ENCODE measurements around the gene SLC25A24.

DNA sequence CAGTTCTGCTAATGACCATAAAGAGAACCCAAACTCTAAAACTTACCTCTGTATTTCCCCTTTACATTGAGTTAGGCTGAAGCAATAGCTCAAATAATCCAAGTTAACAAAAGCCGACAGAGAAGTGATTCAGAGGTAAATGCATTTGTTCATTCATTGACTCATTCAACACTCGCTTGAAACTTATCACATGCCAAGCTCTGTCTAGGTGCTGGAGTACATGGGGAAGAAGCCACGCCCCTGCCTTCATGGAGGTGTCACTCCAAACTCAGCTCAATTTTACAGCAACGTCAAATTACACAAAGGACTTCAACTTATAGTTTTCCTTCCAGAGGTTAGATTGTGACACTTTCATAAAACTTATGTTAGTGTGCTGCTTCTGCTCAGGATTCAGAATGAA is 45.8 kb downstream of the SLC25A24 start:
- TF ChIP-seq, protein P1, sequence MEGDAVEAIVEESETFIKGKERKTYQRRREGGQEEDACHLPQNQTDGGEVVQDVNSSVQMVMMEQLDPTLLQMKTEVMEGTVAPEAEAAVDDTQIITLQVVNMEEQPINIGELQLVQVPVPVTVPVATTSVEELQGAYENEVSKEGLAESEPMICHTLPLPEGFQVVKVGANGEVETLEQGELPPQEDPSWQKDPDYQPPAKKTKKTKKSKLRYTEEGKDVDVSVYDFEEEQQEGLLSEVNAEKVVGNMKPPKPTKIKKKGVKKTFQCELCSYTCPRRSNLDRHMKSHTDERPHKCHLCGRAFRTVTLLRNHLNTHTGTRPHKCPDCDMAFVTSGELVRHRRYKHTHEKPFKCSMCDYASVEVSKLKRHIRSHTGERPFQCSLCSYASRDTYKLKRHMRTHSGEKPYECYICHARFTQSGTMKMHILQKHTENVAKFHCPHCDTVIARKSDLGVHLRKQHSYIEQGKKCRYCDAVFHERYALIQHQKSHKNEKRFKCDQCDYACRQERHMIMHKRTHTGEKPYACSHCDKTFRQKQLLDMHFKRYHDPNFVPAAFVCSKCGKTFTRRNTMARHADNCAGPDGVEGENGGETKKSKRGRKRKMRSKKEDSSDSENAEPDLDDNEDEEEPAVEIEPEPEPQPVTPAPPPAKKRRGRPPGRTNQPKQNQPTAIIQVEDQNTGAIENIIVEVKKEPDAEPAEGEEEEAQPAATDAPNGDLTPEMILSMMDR (conservative IDR thresholded peaks at IDR 0.05; ENCODE audit: low read depth, low read length), result no peak
- no peak for TF ChIP-seq EZH2 (IDR thresholded peaks at IDR 0.05; ENCODE audit: borderline replicate concordance, low read depth, low read length, poor library complexity, severe bottlenecking)
